Coronary artery (tissue), 2 donors: ENCODE data around the gene ECEL1.
"Not testable (repeated sequence)": the region's sequence is repeated elsewhere in the genome, so short reads cannot be mapped to it uniquely, and the experiment has no call there.

Source experiments
- DNase-seq: peaks from one replicate; pipeline ENCODE4 v3.0.0-alpha.2; 2017; ENCODE audit warnings: low spot score
- H3K27ac ChIP-seq, 2 donors: fragments of 200-600 bp; sonication (generic); one replicate each; pipeline ENCODE4 v1.5.1; 2016 to 2019
- H3K4me3 ChIP-seq: fragments of 200-600 bp; sonication (generic); 2 replicates; pipeline ENCODE4 v1.5.1; 2016; ENCODE audit warnings: mild to moderate bottlenecking, moderate library complexity
- CTCF ChIP-seq: fragments of 200-600 bp; sonication (generic); IDR thresholded peaks from one replicate; pipeline ENCODE4 v1.5.1; 2019; ENCODE audit warnings: antibody characterized with exemption

ECEL1 gene

GRCh38 chr2:232435805-232436204, 51.8 kb downstream of the ECEL1 start:
- no peak for DNase-seq
- no peak overlapping the region for H3K27ac ChIP-seq
- no peak for TF ChIP-seq CTCF
- H3K4me3 ChIP-seq, result no peak overlapping the region

GRCh38 chr2:232435375-232435648, 52.3 kb downstream of the ECEL1 start:
- H3K27ac ChIP-seq, result no peak overlapping the region
- no peak for TF ChIP-seq CTCF

GRCh38 chr2:232434563-232435374, 52.9 kb downstream of the ECEL1 start:
- no peak for TF ChIP-seq CTCF
- H3K4me3 ChIP-seq, result no peak overlapping the region
- peak; percentile 67 for DNase-seq

More at GRCh38 chr2:232435375-232435648, 52.3 kb downstream of the ECEL1 start:
- no peak overlapping the region for H3K4me3 ChIP-seq
- DNase-seq, result peak; percentile 53

GRCh38 chr2:232434091-232434490, 53.5 kb downstream of the ECEL1 start:
- no peak for TF ChIP-seq CTCF

More at GRCh38 chr2:232434563-232435374, 52.9 kb downstream of the ECEL1 start:
- no peak overlapping the region for H3K27ac ChIP-seq

GRCh38 chr2:232433622-232434021, 54.0 kb downstream of the ECEL1 start:
- DNase-seq, H3K27ac ChIP-seq, H3K4me3 ChIP-seq: not testable (repeated sequence)

More at GRCh38 chr2:232434091-232434490, 53.5 kb downstream of the ECEL1 start:
- H3K4me3 ChIP-seq, result no peak overlapping the region
- no peak overlapping the region for H3K27ac ChIP-seq
- no peak for DNase-seq

- DNase-seq, result no peak
- no peak for TF ChIP-seq CTCF
- H3K4me3 ChIP-seq, result no peak overlapping the region
- no peak overlapping the region for H3K27ac ChIP-seq
These were observed 54.9 kb downstream of the ECEL1 start for GRCh38 chr2:232432598-232433184.

GRCh38 chr2:232431705-232432590, 55.7 kb downstream of the ECEL1 start:
- H3K4me3 ChIP-seq, result no peak overlapping the region
- H3K27ac ChIP-seq, result no peak overlapping the region
- TF ChIP-seq CTCF, result no peak
- DNase-seq, result no peak
